Astrocyte (in vitro differentiated cells and primary cell): ENCODE measurements around the gene ANKRD42. TPM values are rescaled to one million over a fixed set of nuclear protein-coding genes. Genes with fewer than 3 reads are reported as not detected.
A peak's percentile ranks its signal among the peaks of the same experiment; 100 is the strongest.

Source experiments
- DNase-seq: peaks from one replicate; pipeline ENCODE4 v3.0.0-alpha.2; 2010; ENCODE audit warnings: low read depth
- FAIRE-seq: peaks from 2 replicates; lab custom pipeline; 2011; peaks lifted over from hg19 to GRCh38; lab: Jason Lieb, UNC
- H2AFZ ChIP-seq: 2 replicates; pipeline ENCODE4 v1.6.0; 2012; ENCODE audit warnings: low read depth, low read length, inconsistent platforms
- H3K27ac ChIP-seq: 2 replicates; pipeline ENCODE4 v1.5.1; 2011; ENCODE audit warnings: low read depth, low read length, inconsistent platforms
- H3K27me3 ChIP-seq: 2 replicates; pipeline ENCODE4 v1.6.0; 2011; ENCODE audit warnings: low read length, inconsistent platforms; ENCODE audit not compliant: insufficient read depth
- H3K36me3 ChIP-seq: 2 replicates; pipeline ENCODE4 v1.5.1; 2011; ENCODE audit warnings: low read length, inconsistent platforms; ENCODE audit not compliant: insufficient read depth
- H3K4me1 ChIP-seq: 2 replicates; pipeline ENCODE4 v1.5.1; 2011; ENCODE audit warnings: low read length, inconsistent platforms; ENCODE audit not compliant: insufficient read depth
- H3K4me2 ChIP-seq: 2 replicates; pipeline ENCODE4 v1.6.0; 2012; ENCODE audit warnings: low read length, inconsistent platforms
- H3K4me3 ChIP-seq: 2 replicates; pipeline ENCODE4 v1.5.1; 2011; ENCODE audit warnings: low read depth, mild to moderate bottlenecking, low read length, inconsistent platforms; ENCODE audit not compliant: insufficient read depth
- H3K79me2 ChIP-seq: 2 replicates; pipeline ENCODE4 v1.6.0; 2012; ENCODE audit warnings: mild to moderate bottlenecking, low read length, inconsistent platforms; ENCODE audit not compliant: insufficient read depth
- H3K9ac ChIP-seq: 2 replicates; pipeline ENCODE4 v1.6.0; 2012; ENCODE audit warnings: mild to moderate bottlenecking, low read length, inconsistent platforms
- H3K9me3 ChIP-seq: 2 replicates; pipeline ENCODE4 v1.5.1; 2012; ENCODE audit warnings: low read depth, mild to moderate bottlenecking, low read length, inconsistent platforms; ENCODE audit not compliant: insufficient read depth
- H4K20me1 ChIP-seq: 2 replicates; pipeline ENCODE4 v1.6.0; 2012; ENCODE audit warnings: low read length, inconsistent platforms; ENCODE audit not compliant: insufficient read depth
- H3K27ac Mint-ChIP-seq: one replicate; pipeline ENCODE4 v1.8.0; 2021; ENCODE audit warnings: mild to moderate bottlenecking, mixed read lengths; ENCODE audit not compliant: unreplicated experiment
- H3K27me3 Mint-ChIP-seq: one replicate; pipeline ENCODE4 v1.8.0; 2021; ENCODE audit warnings: low read depth, mixed read lengths; ENCODE audit not compliant: unreplicated experiment
- H3K36me3 Mint-ChIP-seq: one replicate; pipeline ENCODE4 v1.8.0; 2021; ENCODE audit warnings: low read depth, mixed read lengths; ENCODE audit not compliant: unreplicated experiment
- H3K4me1 Mint-ChIP-seq: one replicate; pipeline ENCODE4 v1.8.0; 2021; ENCODE audit warnings: low read depth, mixed read lengths; ENCODE audit not compliant: unreplicated experiment
- H3K4me3 Mint-ChIP-seq: one replicate; pipeline ENCODE4 v1.8.0; 2021; ENCODE audit warnings: mild to moderate bottlenecking, moderate library complexity, mixed read lengths; ENCODE audit not compliant: unreplicated experiment
- H3K9me3 Mint-ChIP-seq: one replicate; pipeline ENCODE4 v1.8.0; 2021; ENCODE audit warnings: mild to moderate bottlenecking, mixed read lengths; ENCODE audit not compliant: unreplicated experiment
- CTCF ChIP-seq: IDR thresholded peaks from 2 replicates; pipeline ENCODE4 v1.5.1; 2011; ENCODE audit warnings: low read depth, mild to moderate bottlenecking, inconsistent platforms, low read length, moderate library complexity; ENCODE audit not compliant: insufficient read depth
- EZH2 ChIP-seq: IDR thresholded peaks from 2 replicates; pipeline ENCODE4 v1.6.1; 2012; ENCODE audit warnings: mild to moderate bottlenecking, low read length, inconsistent platforms; ENCODE audit not compliant: insufficient read depth
- total RNA-seq: library from RNA; stranded (reverse); gene quantifications from 2 replicates; pipeline ENCODE4 v1.2.1, GENCODE V29; 2021

ANKRD42 gene
- total RNA-seq, 1 donor from 2014 or later = 15.0 TPM

DNA sequence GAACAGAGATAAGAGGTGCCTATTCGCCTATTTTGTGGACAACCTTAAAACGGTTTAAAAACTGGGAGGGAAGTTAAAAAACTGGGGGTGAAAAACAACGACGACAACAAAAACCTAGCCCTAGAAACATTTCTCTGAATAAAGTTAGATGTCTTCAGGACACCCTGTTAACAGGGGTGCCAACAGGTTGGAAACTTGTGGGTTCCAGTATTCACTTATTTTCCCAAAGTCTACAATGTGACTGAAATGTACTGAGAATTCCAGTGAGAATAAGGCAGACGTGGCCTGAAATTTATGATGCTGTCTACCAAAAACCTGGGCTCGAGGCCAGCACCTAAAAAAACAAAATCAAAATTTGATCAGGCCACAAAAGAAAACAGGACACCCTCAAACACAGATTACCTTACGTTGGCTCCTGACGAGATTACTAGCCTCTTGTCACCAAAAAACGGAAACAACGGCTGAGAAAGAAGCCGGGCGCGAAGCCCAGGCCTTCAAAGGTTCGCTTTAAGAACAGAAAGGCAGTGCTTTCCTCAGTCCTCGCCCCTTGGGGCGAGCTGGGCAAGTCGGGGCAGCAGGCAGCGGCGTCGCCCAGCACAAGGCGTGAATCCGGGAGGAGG lies 91.7 kb downstream of the ANKRD42 start:
- Histone ChIP-seq H3K36me3 (no peaks in the 10 kb centered on the region), H3K27ac (peak overlapping the region; percentile 99), H2AFZ (peak overlapping the region; percentile 94), H3K4me3 (peak overlapping the region; percentile 93), H3K4me2 (peak overlapping the region; percentile 95), H3K9ac (peak overlapping the region; percentile 98), H3K9me3 (no peaks in the 10 kb centered on the region), H3K27me3 (no peaks in the 10 kb centered on the region), H4K20me1 (peaks cover 9% of the 10 kb centered on the region), H3K79me2 (peaks cover 52% of the 10 kb centered on the region), H3K4me1 (peaks cover 11% of the 10 kb centered on the region)
- H3K27ac Mint-ChIP-seq = peak overlapping the region; percentile 98
- H3K36me3 Mint-ChIP-seq = no peaks in the 10 kb centered on the region
- H3K27me3 Mint-ChIP-seq = no peaks in the 10 kb centered on the region
- H3K4me3 Mint-ChIP-seq = peak overlapping the region; percentile 89
- H3K9me3 Mint-ChIP-seq = no peaks in the 10 kb centered on the region
- TF ChIP-seq CTCF = no peak
- TF ChIP-seq EZH2 = no peak
- no peak for FAIRE-seq
- peak; percentile 1 for DNase-seq
- peaks cover 21% of the 10 kb centered on the region for H3K4me1 Mint-ChIP-seq

- peak within 1 kb of the TSS; percentile 98 for H3K9ac ChIP-seq
- H2AFZ ChIP-seq = peak within 1 kb of the TSS; percentile 94
- FAIRE-seq (peak; percentile 62), DNase-seq (peak; percentile 97)
- H4K20me1 ChIP-seq = peaks cover 9% of the 10 kb centered on the region
- TF ChIP-seq EZH2 (no peak), CTCF (no peak)
- no peaks in the 10 kb centered on the region for H3K27me3 ChIP-seq
- H3K4me1 Mint-ChIP-seq = peaks cover 18% of the 10 kb centered on the region
- no peaks in the 10 kb centered on the region for H3K9me3 ChIP-seq
- H3K36me3 Mint-ChIP-seq = no peaks in the 10 kb centered on the region
- no peaks in the 10 kb centered on the region for H3K9me3 Mint-ChIP-seq
- H3K36me3 ChIP-seq = no peaks in the 10 kb centered on the region
- H3K4me2 ChIP-seq = peak within 1 kb of the TSS; percentile 95
- peak within 1 kb of the TSS; percentile 99 for H3K27ac ChIP-seq
- peak within 1 kb of the TSS; percentile 93 for H3K4me3 ChIP-seq
- H3K27ac Mint-ChIP-seq = peak within 1 kb of the TSS; percentile 98
- H3K4me3 Mint-ChIP-seq = peak within 1 kb of the TSS; percentile 89
- no peaks in the 10 kb centered on the region for H3K27me3 Mint-ChIP-seq
- peaks cover 48% of the 10 kb centered on the region for H3K79me2 ChIP-seq
- peaks cover 11% of the 10 kb centered on the region for H3K4me1 ChIP-seq
Measured at GRCh38 chr11:83285771-83286528, 92.4 kb downstream of the ANKRD42 start, which contains the start of gene CCDC90B. Gene CCDC90B (minus strand): TSS chr11:83286367. CDS start chr11:83285972, 395 bp downstream.
